MM.1S (cell line): ENCODE measurements around the gene PPP2R1B.

Source experiments
- DNase-seq: peaks from one replicate; pipeline ENCODE4 v3.0.0-alpha.2; 2015
- H2AFZ ChIP-seq: fragments of 300-600 bp; sonication (generic); 2 replicates; pipeline ENCODE4 v1.6.0; 2016; ENCODE audit warnings: antibody characterized with exemption, low read length
- H3F3A ChIP-seq: fragments of 300-600 bp; sonication (generic); 2 replicates; pipeline ENCODE4 v1.6.1; 2016; ENCODE audit warnings: mild to moderate bottlenecking, antibody characterized with exemption, low read length, moderate library complexity, mixed read lengths; ENCODE audit not compliant: insufficient read depth
- H3K27ac ChIP-seq: fragments of 300-600 bp; sonication (generic); 2 replicates; pipeline ENCODE4 v1.5.1; 2016; ENCODE audit warnings: mild to moderate bottlenecking, low read length
- H3K27me3 ChIP-seq: fragments of 300-600 bp; sonication (generic); replicated peaks from 2 replicates; pipeline ENCODE4 v1.6.0; 2016; ENCODE audit warnings: low read length; ENCODE audit not compliant: insufficient read depth
- H3K36me3 ChIP-seq: fragments of 300-600 bp; sonication (generic); replicated peaks from 2 replicates; pipeline ENCODE4 v1.6.1; 2016; ENCODE audit warnings: mild to moderate bottlenecking, low read length, mixed read lengths; ENCODE audit not compliant: insufficient read depth
- H3K4me1 ChIP-seq: fragments of 300-600 bp; sonication (generic); 2 replicates; pipeline ENCODE4 v1.6.1; 2016; ENCODE audit warnings: low read length, mixed read lengths
- H3K4me2 ChIP-seq: fragments of 300-600 bp; sonication (generic); 2 replicates; pipeline ENCODE4 v1.6.0; 2016; ENCODE audit warnings: low read depth, low read length
- H3K4me3 ChIP-seq: fragments of 300-600 bp; sonication (generic); 2 replicates; pipeline ENCODE4 v1.5.1; 2016; ENCODE audit warnings: low read length, mixed read lengths
- H3K79me2 ChIP-seq: fragments of 300-600 bp; sonication (generic); 2 replicates; pipeline ENCODE4 v1.6.1; 2016; ENCODE audit warnings: mixed run types, low read length, mixed read lengths
- H3K9ac ChIP-seq: fragments of 300-600 bp; sonication (generic); 2 replicates; pipeline ENCODE4 v1.6.1; 2016; ENCODE audit warnings: low read length, mixed read lengths
- H3K9me2 ChIP-seq: fragments of 300-600 bp; sonication (generic); replicated peaks from 2 replicates; pipeline ENCODE4 v1.6.1; 2016; ENCODE audit warnings: mild to moderate bottlenecking, low read length, mixed read lengths; ENCODE audit not compliant: insufficient read depth
- H3K9me3 ChIP-seq: fragments of 300-600 bp; sonication (generic); replicated peaks from 2 replicates; pipeline ENCODE4 v1.6.1; 2016; ENCODE audit warnings: mild to moderate bottlenecking, low read length, mixed read lengths; ENCODE audit not compliant: insufficient read depth
- H4K20me1 ChIP-seq: fragments of 300-600 bp; sonication (generic); 2 replicates; pipeline ENCODE4 v1.6.1; 2016; ENCODE audit warnings: mild to moderate bottlenecking, low read length, moderate library complexity, mixed read lengths; ENCODE audit not compliant: insufficient read depth
- CTCF ChIP-seq: fragments of 300-600 bp; sonication (generic); IDR thresholded peaks from 2 replicates; pipeline ENCODE4 v1.5.1; 2016; ENCODE audit warnings: antibody characterized with exemption, low read length, mixed read lengths
- EZH2 ChIP-seq: fragments of 300-600 bp; sonication (generic); optimal IDR thresholded peaks from 2 replicates; pipeline ENCODE3; 2017; ENCODE audit warnings: low read depth, mild to moderate bottlenecking, antibody characterized with exemption, low read length, mixed read lengths
- EZH2phosphoT487 ChIP-seq: fragments of 300-600 bp; sonication (generic); IDR thresholded peaks from 2 replicates; pipeline ENCODE4 v1.6.1; 2018; ENCODE audit warnings: antibody characterized with exemption, low read length

Gene PPP2R1B

DNA sequence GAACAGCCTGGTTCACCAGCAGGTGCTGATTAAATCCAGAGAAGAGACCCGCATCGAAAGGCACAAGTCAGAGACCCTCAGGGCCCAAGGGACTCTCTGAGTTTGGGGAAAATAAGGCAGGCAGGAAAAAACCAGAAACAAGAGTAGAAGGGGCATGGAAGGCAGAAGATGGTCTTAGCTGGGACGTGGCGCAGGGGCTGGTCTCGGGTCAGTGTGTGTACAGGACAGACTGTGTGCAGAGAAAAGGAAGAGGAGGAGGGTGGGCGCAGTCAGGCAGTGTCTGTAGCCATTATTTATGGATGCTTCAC is 31.3 kb downstream of the PPP2R1B start:
- H3K4me1 ChIP-seq: no peaks in the 10 kb centered on the region
- no peaks in the 10 kb centered on the region for H3K27me3 ChIP-seq
- H3K4me2 ChIP-seq: no peak overlapping the region
- no peak overlapping the region for H2AFZ ChIP-seq
- H4K20me1 ChIP-seq: no peaks in the 10 kb centered on the region
- no peaks in the 10 kb centered on the region for H3K9me3 ChIP-seq
- no peaks in the 10 kb centered on the region for H3F3A ChIP-seq
- H3K4me3 ChIP-seq: no peak overlapping the region
- H3K36me3 ChIP-seq: no peaks in the 10 kb centered on the region
- H3K9ac ChIP-seq: no peak overlapping the region
- TF ChIP-seq EZH2phosphoT487 (no peak), CTCF (no peak), EZH2 (no peak)
- H3K79me2 ChIP-seq: no peaks in the 10 kb centered on the region
- DNase-seq: no peak
- no peak overlapping the region for H3K27ac ChIP-seq
- H3K9me2 ChIP-seq: no peaks in the 10 kb centered on the region

DNA sequence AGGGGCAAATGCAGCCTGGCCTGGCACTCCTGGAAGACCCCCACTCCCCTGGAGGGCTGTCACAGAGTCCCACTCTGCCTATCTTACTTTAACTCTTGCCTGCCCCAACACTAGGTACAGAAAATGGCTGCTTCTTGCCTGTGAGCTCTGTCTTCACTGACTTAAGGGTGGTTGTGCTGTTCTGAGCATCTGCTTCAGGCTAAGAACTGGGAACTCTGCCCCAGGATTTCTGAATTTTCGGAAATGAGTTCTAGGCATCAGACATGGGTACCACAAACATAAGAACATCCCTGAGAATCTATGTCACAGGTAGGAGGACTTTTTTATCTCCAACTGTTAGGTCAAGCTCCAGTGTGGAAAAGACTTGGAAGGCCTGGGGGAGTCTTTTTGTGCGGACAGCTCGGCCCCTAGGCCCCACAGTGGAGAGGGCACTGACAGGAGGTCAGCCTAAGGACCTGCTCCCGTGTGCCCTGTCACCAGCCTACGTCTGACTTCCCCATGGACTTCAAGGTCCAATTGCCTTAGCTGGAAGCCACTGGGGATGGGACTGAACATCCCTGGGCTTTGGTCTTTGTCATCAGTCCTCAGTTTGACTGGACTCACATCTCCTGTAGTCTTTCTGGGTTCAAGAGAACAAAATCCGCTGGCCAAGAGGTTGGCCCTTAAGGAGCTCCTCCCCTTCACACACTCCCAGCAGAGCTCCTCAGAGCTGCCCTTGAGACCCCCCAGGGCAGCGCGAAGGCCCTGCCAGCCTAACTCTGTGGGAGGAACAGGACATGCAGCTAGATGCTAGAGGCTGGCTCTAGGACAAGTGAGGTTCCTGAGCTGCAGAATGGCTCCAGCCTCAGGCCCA is 31.9 kb downstream of the PPP2R1B start:
- Histone ChIP-seq H3F3A (no peaks in the 10 kb centered on the region), H3K4me3 (no peak overlapping the region), H3K9me2 (no peaks in the 10 kb centered on the region), H3K9me3 (no peaks in the 10 kb centered on the region), H2AFZ (no peak overlapping the region), H3K27ac (no peak overlapping the region), H3K9ac (no peak overlapping the region), H3K79me2 (no peaks in the 10 kb centered on the region), H3K4me2 (no peak overlapping the region), H3K4me1 (no peaks in the 10 kb centered on the region), H3K27me3 (no peaks in the 10 kb centered on the region), H3K36me3 (no peaks in the 10 kb centered on the region), H4K20me1 (no peaks in the 10 kb centered on the region)
- TF ChIP-seq CTCF (no peak), EZH2phosphoT487 (no peak), EZH2 (no peak)
- DNase-seq: no peak

GRCh38 chr11:111733611-111734088 is 32.5 kb downstream of the PPP2R1B start:
- no peak for TF ChIP-seq EZH2
- no peak for TF ChIP-seq CTCF
- no peak for TF ChIP-seq EZH2phosphoT487
- Histone ChIP-seq H3K27me3 (no peaks in the 10 kb centered on the region), H3K4me1 (no peaks in the 10 kb centered on the region), H3K9me2 (no peaks in the 10 kb centered on the region), H3K4me3 (no peak overlapping the region), H3K4me2 (no peak overlapping the region), H4K20me1 (no peaks in the 10 kb centered on the region), H2AFZ (no peak overlapping the region), H3K9ac (no peak overlapping the region), H3K27ac (no peak overlapping the region), H3K9me3 (no peaks in the 10 kb centered on the region), H3K36me3 (no peaks in the 10 kb centered on the region), H3K79me2 (no peaks in the 10 kb centered on the region), H3F3A (no peaks in the 10 kb centered on the region)
- no peak for DNase-seq
